GM19099 (cell line): ENCODE data around the gene AKAP12.

Source experiments
- POLR2A ChIP-seq: IDR thresholded peaks from 3 replicates; pipeline ENCODE4 v1.6.1; 2011; ENCODE audit warnings: low read depth; ENCODE audit not compliant: insufficient read length; ENCODE audit errors: extremely low read depth

AKAP12 gene

DNA sequence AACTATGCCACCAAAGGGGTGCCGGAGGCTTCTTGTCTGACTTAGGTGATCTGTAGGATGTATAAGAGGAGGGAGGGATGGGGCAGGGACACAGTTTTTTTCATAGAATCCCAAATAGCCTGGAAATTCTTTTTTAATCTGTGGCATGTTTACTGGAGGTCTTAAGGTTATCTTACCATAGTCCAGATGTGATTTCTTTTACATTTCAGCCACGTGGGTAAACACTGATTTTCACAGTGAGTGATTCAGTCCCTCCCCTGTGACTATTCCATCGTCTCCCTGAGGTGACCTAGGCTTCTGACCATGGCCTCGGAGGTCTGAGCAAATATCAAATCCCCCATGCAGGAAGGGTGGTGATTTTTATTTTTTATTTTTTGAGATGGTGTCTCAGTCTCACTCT, 67.7 kb downstream of the AKAP12 start:
- TF ChIP-seq POLR2A: no peak

DNA sequence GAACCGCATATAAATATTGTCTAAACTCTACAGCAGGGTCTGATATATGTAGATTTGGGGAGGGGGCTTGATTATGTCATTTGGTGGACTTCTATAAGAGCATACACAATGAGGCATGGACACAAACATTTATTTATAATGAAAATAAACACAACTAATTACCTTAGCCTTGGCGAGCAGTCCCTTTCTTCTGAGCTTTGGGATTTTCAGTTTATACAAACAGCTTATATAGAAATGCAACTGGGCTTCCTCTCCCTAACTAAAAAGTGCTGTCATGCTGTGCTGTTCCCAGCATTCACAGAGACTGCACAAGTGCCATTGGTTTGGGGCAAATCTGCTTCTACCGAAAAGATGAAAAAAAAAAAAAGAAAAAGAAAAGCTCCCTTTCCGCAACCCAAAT, 69.9 kb downstream of the AKAP12 start:
- TF ChIP-seq POLR2A: no peak

DNA sequence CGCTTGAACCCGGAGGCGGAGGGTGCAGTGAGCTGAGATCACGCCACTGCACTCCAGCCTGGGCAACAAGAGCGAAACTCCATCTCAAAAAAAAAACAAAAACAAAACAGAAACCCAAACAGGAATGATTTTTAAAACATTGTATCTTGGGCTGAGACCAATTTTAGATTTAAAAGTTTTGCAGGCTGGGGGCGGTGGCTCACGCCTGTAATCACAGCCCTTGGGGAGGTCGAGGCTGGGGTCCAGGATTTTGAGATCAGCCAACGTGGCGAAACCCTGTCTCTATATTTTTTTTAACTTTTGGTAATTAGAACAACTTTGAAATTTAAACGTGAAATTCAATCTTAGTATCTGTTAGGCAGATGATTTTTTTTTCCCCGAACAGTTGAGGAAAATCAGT, 70.5 kb downstream of the AKAP12 start:
- no peak for TF ChIP-seq POLR2A

DNA sequence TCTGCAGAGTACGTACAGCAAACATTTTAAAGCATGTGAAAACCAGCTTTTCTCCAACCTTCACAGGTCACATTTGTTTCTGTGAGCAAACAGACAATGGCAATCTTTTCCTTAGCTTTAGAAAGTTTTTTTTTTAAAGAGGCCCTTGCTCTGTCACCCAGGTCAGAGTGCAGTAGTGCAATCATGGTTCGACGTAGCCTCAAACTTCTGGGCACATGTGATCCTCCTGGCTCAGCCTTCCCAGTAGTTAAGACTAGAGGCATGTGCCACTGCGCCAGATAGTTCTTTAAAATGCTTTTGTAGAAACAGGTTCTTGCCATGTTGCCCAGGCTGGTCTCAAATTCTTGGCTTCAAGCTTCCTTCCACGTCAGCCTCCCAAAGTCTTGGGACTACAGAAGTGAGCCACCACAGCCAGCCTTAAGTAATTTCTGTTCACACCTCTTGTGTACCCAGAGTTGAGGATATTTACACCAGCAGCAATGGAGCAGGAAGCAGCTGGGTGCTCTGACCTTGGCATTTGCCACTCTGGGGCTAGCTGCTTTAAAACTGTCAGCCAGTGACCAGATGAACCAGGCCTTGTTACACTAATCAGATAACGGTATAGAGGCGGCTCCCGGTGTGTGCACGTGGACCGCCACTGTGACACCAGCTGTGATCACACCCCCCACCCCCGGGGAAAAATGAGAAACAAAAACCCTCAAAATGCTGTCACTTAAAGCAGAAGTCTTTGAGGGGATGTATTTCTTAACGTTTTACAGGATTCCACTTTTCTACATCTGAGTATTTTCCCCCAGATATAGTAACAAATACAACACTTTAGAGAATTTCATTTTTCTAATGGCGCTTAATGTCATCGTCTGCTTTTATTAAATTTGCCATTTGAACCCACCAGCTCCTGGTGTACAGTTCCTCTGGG, 71.3 kb downstream of the AKAP12 start:
- no peak for TF ChIP-seq POLR2A

DNA sequence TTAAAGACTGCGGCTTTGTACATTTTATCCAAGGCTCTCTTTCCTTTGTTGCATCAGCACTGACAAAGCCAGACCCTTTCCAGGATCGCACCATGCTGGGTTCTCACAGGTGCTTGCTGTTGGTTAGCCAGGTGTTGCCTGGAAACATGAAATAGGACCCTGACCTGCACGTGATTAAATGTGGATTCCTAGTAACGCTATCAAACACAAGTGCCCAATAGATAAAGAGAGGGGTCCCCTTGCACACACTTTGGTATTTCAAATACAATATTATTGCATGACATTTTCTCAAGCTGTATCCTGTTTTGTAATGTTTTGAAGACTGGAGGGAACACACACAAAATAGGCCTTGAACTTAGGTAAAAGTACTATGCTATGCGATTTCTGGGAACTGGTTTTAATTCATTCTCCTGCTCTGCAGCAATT, 73.3 kb downstream of the AKAP12 start:
- no peak for TF ChIP-seq POLR2A

DNA sequence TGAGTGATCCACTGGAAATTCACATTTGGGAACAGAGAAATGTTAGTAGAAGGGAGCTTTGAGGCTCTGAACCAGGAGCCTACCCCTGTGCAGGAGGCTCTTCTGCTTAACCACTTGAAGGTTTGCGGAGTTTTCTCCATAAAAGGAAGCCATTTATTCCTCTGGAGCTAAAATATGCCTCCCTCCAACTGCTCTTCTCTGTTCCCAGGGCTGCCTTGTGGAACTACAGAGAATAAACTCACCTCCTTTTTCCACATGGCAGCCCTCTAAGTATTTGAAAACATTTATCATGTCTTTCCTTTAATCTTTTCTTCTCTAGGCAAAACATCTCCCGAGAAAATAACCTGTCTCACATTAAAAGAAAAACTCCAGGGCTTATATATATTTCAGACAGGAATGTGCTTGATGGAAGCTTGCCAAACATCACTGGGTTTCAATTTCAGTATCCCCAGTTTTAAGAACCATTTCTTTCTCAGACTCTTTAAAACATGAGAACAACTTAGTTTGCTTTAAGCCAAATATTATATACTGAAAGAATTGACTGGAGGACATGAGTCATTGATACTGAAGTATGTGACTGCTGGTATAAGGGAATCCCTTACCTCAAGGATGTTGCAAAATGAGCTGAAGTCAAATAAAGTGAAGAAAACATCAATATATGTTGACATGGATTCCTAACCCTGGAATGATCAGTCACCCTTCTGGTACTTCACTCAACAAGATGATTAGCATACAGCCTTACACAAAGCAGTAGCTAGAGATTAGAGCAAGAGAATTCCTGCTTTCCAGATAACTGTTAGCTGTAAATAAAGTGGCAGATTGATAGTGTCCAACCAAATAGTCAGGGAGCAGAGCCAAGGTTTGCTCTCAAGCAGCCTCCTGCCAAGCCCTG, 77.6 kb downstream of the AKAP12 start:
- no peak for TF ChIP-seq POLR2A

DNA sequence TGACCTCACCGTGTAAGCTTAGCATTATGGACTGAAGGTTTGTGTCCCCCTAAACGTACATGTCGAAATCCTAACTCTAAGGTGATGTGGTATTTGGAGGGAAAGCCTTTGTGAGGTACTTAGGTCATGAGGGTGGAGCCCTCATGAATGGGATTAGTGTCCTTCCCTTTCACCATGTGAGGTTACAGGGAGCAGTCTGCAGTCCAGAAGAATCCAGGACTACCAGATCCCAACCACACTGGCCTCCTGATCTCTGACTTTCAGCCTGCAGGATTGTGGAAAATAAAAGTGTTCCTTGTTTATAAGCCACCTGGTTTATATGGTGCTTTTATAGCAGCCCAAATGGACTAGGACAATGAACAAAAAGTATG, 78.2 kb downstream of the AKAP12 start:
- no peak for TF ChIP-seq POLR2A

DNA sequence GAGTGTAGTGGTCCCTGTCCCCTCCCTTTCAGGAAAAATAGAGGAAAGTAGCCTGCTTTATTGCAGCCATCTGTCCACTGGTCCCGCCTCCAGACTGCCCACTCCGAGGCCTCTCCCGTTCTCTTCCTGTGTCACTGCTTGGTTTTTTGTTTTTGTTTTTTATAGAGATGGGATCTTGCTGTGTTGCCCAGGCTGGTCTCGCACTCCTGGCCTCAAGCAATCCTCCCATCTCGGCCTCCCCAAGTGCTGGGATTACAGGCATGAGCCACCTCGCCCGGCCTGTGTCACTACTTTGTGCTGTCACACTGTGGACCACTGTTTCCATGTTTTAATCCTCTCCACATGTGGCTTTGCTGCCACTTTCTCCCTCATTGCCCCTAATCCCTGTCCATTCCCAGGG, 80.4 kb downstream of the AKAP12 start:
- no peak for TF ChIP-seq POLR2A

DNA sequence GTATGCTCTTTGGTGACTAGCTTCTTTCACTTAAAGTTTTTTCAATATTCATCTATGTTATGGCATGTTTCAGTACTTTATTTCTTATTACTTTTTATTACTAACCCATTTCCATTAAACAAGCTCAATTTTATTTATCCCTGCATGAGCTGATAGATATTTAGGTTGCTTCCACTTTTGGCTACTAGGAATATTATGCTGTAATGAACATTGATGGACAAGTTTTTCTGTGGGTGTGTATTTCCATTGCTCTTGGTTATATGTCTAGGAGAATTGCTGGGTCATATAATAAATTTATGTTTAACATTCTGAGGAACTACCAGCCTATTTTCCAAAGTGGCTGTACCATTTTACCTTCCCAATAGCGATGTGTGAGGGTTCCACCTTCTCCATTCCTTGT, 81.7 kb downstream of the AKAP12 start:
- TF ChIP-seq POLR2A: no peak

DNA sequence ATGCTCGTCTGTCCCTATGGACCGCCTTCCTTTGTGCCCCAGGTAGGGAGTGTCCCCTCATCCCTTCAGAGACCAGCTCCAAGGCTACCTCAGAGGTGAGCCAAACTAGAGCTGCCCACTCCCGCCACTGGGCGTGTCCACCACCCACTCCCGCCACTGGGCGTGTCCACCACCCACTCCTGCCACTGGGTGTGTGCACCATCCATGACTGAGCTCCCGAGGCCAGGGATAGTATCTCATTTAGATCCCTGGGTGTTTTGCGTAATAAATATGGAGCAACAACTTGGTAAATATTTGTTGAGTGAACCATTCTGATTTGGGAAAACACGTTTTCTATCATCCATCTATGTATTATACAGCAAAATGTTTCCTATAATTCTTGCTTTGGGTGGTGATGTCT, 82.8 kb downstream of the AKAP12 start:
- no peak for TF ChIP-seq POLR2A

DNA sequence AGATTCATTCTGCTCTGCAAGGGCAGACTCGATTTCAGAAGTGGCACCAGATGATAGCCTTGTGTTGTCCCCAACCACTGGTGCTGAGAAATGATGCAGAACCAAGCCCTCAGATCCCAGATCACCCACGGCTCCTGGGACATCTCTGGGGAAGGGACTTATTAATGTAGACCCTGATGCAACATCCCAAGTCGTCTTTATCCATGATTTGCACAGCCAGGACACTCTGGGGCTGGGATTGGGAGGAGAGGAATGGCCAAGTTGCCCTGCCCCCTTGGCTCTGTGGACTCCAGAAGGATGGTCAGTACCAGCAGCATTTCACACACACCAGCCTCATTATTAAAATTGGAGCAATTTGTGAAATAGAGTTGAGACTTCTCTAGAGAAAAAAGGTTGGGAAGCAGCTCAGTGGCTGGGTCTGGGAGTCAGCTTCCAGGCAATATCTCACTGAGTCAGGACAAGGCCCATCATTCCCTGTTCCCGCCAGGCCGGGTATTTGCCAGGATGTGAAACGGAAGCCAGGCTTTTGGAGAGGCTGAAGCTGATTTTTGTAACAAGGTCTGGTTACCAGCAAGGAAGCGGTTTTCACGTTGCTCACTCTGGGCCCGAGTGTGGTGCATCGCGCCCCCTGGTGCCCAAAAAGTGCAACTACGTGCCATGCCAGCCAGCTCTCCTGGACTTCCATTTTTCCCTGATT, 84.2 kb downstream of the AKAP12 start:
- no peak for TF ChIP-seq POLR2A

DNA sequence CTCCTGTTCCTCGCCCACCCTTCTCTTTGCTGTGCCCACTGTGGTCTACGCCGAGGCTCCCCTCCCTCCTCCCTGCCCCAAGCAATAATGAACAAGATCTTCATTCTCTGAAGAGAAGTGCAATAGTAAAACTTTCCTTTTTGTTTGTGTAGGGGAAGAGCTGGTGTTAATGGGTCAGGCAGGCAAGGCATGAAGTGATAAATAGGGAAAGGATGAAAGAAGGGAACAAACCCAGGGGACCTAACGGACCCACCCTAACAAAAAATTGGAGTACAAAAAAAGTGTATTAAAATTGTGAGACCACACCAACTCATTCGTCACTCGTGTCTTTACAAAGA, 84.7 kb downstream of the AKAP12 start:
- TF ChIP-seq POLR2A: no peak

DNA sequence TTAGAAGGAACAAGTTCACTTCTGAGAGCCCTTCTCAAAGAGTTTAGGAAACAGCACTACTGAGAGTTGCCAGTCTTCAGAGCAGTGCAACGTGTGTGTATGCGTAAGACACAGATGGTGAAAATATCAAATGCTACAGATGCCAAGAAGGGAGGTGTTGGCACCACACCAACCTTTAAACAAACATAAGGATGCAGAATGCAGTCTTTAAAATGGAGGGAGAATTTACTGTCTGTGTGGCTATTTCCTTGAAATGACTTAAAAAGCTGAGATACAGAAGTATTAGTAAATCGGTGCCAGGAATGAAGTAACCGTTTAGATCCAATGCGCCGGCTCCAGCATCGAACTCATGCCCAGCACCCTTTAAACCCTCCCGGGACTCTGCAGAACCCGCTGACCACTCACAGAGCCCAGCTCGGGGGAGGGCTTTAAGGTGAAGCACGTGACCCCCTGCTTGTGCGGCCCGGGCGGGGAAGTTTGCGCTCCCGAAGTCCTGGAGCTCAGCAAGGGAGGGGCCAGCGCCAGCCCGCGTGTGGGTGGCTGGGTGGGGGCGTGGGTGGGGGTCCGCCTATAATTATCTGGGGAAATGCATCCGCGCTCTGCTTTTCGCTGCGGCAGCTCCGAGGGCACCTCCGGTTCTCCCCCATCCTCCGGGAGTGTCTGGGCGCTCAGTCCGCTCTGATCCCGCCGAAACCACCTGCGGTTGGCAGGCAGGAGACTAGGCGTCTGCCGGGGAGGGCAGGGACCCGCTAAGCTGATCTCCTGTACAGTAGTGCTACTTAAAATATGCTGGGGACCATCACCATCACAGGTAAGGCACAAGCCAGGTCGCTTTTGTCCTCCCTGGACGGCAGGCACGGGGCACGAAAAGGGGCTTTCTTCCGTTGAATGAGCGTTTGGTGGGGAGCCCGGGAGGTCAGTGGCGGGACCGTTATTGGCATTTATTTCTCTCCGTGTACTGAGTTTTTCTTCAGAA, 85.6 kb downstream of the AKAP12 start:
- TF ChIP-seq POLR2A: no peak

DNA sequence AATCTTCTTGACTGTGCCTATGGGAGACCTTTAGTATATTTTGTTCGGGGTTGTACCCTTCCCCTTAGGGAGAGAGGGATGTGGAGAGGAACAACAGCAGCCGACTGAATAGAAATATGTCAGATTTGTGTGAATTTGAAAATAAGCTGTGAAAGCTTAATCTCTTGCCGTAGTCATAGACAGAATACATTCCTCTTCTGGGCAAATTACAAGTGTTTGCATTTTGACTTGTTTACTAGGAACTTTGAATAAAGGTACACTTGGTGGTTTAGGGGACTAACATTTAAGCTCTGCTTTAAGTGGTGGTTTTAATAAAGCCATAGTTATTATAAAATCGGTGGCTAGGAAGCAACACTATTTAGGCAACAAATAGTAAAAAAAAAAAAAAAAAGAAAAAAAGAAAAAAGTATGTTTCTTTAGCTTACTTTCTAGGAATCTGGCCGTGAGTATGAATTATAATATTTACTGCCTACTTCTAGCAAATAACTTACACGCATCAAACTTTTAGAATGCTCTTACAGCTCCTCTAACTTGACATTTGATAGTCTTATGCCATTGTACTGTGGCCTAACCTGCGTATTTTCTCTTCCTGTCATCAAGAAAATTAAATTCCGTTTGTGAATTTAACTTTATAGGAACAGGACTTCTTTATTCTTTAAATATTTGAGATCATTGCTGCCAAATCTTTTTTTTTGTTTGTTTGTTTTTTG, 86.5 kb downstream of the AKAP12 start:
- TF ChIP-seq POLR2A: no peak
